NCI-H128 (cell line): ENCODE results near the gene GLP2R.

Source experiments
- DNase-seq: peaks from one replicate; lab custom pipeline; 2025; ENCODE audit not compliant: unreplicated experiment; lab: John Stamatoyannopoulos, UW

Gene GLP2R

DNA sequence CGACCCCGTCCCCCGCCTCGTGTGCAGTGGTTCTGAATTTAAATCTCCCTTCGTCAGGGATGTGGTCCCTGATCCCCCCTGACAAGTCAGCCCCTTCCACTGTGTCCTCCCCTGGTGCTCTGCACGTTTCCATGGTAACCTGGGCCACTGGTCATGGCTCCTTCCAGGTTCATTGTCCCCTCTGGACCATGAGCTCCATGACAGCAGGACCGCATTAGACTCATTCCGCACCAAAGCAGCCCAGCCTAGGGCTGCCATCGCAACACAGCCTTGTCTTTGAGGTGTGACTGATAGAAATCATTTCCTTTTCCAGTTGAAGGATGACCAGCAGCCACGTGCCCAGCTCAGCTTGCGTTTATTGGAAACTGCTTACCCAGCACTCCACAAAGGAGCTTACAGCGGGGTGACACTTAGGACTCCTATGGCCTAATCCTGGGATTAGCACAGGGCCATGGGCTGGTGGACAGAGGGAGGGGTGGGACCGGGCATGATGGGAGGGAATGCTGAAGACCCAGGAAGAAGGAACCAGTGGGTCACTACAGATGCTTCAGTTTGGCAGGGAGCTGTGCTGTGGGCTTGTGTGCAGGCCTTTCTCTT is 71.7 kb downstream of the GLP2R start:
- DNase-seq, result no peak

DNA sequence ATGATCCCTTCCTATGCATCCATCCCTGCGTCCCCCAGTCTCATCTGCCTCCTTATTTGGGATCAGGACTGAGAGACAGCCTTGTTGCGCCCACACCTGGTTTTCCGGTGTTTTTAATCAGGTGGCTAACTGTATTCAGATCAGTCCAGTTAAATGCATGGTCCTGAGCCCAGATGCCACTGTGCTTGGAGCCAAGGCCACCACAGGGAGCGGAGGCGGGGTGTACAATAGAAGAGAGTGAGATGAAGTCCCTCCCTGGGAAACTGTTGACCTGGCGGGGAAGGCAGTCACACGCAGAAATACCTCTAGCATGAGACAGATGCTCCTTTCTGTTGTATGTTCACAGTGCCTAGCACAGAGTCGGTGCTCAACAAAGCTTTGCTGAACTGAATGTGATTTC is 73.1 kb downstream of the GLP2R start:
- DNase-seq, result no peak

DNA sequence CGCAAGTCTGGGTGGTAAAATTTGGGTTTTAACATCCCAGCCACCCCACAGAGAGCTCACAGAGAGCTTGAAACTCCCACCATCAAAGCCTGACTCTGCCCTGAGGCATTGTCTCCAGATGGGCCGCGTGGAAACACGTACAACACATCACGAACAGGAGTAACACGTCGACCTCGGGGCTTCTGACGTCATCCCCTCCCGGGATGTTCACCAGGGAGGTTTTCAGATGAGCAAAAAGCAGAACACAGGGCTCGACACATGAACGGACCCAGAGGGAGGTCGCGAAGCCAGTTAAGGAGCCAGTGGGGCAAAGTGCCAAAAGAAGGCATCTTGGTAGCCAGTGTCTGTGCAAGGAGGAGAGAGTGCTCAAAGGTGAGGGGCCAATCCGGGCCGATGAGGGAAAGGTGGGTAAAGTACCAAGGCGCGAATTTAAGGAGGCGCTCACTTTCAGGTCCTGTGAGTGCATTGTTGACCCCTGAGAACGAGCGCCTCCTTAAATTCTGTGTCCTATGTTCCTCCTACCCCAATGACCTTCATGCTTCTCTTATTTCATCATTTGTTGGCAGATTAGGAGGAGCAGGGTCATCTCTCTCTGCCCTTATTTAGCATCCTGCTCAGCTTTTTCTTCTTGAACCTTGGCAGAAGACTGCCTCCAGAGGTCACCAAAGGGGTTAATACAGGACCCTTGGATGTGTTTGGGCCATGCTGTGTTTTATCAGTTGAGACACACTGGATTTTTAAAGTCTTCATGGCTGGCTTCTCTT is 73.7 kb downstream of the GLP2R start:
- no peak for DNase-seq

DNA sequence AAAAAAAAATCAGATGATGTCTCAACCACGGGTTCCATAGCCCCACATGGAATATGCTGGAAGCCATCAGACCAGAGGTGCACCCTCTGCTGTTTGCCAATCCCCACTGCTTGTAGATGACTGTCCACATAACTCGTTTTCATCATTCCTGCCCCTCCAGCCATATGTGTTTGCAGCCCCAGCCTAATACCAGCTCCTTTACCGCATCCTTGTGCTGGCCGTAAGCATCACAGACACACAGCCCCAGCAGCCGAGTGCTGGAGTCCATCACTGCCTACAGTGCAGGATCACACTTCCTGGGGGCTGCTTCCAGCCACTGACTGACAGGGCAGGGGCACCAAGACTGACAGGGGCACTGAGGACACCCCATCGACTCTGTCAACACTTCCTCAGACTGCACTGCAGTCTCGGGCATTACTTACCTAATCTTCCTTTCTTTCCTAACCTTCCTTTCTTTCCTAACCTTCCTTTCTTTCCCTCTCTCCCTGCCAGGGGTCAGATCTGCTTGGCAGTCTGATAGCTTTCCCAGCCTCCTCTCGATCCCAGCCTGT is 74.4 kb downstream of the GLP2R start:
- no peak for DNase-seq

DNA sequence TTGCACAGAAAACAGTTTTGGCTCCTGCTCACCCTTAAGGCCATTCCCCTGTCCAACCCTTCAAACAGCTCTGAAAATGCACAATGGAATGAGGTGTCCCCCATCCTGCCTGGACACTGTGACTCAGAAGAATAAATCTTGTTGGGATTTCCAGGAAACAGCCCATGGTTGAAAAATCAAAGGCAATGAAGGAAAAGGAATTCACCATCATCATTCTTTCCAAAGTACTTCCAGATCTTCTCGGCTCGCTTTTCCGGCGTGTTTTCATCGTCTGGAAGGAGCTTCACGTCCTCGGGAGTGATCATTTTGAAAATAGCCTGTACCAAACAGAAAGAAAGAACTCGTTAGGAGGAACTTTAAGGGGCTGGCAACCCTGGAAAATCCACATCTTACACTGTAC is 75.1 kb downstream of the GLP2R start:
- DNase-seq, result no peak

DNA sequence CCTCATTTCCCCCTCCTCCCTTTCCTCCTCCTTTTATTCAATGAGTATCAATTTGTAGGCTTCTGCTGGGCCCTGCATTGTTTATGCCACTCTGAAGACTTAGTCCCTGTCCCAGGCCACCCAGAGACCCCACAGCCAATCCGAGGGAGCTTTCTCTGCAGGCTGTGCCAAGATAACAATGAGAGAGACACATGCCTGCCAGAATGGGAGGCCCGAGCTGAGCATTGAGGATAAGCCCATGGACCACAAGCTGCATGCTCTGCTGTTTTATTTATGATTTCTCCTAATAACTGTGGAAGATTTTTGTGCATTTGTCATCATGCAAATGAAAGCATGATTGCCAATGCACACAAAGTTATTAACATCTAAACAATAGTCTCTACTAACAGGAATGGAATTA is 76.4 kb downstream of the GLP2R start:
- DNase-seq, result no peak

DNA sequence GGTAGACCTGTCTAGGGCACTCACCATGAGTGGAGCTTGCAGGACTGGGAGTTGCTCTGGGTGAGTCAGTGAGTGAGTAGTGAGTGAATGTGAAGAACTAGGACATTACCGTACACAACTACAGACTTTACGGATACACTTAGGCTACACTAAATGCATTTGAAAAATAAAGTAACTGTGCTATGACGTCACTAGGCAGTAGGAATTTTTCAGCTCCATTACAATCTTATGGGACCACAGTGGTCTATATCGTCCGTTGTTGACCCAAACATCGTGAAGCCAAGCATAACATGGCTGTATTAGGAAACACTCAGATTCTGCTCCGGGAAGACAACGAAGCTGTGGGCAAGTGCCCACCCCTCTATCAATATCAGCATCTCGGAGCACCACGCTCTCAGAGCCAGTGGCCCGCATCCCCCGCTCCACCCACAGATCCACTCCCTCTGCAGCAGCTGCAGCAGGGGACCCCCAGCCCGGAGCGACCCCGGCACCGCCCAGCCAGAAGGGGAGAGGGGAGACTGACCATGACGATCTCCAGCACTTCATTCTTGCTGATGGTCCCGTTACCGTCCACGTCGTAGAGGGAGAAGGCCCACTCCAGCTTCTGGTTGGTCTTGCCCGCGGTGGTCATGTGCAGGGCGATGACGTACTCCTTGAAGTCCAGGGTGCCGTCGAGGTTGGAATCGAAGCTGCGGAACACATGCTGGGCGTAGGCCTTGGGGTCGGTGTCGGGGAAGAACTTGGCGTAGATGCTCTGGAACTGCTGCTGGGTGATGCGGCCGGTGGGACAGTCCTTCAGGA is 78.8 kb downstream of the GLP2R start:
- no peak for DNase-seq

DNA sequence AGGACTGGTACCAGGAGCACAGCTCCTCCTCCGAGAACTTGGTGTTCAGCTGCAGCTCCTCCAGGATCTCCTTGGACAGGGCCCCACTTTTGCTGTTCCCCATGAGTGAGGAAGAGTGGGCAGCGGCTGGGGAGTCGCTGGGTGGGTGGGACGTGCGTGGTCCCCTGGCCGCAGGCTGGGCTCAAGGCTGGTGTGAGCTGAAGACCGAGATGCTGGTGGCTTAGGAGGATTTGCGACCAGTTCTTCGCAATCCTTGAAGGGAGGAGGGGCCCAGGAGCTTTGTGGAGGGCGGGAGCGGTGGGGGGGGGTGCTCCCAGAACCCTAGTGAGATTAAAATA is 79.3 kb downstream of the GLP2R start, which contains the start of gene RCVRN:
Gene RCVRN, minus strand, starts transcription at position 194 of the 338 bp plus-strand sequence. Its CDS starts 91 bp downstream, at position 103.
- DNase-seq, result no peak

DNA sequence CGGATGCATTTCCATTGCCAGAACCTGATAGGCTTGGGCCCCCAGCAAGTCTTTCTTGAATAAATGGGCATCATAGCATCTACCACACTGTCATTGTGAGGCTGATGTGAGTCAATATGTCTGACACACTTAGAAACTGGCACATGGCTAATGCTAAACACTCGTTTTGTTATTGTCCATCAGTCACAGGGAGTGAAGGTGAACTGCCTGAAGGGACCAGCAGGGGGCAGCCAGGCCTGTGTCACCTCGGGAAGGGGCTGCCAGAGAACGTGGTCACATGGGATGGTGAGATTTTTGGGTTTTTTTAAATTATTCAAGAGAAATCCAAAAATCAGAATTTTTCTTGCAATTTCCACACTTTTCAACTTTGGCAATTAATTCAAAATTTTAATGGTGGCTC is 80.2 kb downstream of the GLP2R start:
- no peak for DNase-seq

DNA sequence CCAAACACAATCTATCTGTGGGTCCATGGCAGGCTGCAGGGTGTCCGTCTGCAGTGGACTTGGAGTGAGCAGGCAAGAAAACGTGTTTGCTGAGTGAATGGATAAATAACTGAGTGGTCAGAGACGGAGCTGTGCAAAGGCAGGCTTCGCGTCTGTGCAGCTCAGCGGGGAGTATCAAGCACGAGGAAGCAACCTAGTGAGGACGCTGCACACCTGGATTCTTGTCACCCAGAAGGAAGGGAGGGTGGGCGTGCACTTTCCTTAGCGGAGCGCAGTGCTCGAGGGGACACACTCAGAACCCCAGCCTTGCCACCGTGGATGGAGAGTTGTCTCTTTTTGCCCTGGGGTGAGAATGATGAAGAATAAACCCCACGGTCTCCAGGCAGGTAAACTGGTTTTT is 80.9 kb downstream of the GLP2R start:
- DNase-seq, result no peak

DNA sequence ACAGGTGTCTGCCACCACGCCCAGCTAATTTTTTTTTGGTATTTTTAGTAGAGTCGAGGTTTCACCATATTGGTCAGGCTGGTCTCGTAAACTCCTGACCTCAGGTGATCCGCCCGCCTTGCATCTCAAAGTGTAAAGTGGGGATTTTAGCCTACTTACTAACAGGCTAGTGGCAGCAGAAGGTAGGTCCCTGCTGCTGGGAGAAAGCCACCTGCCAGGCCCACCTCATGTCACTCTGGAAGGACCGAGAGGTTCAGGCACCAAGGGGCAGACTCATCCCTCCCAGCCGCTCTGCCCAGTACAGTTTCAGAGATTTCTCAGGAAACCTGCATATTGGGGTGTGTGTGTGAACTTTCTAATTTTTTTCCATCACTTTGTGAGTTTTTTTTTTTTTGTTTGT is 81.4 kb downstream of the GLP2R start:
- no peak for DNase-seq

DNA sequence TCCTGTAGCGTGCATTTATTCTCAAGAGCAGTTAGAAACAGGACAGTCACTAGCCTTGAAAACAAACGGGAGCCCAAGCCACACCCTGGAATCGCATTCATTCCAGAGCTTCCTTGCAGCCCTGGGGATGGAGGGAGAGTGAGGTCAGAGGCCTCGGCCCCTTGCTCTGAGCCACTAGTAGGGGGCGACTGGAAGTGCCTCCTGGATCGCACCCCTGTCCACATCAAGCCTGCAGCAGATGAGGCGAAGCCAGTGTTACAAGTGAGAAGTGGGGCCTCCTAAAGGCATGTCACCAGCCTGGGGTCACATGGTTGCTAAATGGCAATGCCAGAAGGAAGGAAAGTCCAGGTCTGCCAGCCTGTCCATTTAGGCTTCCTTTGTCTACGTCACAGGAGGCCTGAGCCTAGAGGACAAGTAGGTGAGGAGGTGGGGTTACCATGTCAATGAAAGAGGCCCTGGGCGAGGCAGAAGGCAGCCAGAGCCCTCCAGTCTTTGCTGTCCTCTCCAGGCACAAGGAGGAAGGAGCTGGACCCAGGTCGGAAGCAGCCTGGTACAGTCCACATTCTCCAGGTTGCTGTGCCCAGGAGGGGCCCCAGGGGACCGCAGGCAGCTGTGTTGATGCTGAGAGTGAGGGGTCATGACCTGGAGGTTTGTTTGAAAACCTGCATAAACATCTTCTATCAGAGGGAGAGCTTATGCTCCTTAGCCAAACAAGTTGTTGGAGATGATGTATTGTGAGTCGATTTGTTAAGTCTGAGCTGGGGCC is 82.3 kb downstream of the GLP2R start:
- no peak for DNase-seq

DNA sequence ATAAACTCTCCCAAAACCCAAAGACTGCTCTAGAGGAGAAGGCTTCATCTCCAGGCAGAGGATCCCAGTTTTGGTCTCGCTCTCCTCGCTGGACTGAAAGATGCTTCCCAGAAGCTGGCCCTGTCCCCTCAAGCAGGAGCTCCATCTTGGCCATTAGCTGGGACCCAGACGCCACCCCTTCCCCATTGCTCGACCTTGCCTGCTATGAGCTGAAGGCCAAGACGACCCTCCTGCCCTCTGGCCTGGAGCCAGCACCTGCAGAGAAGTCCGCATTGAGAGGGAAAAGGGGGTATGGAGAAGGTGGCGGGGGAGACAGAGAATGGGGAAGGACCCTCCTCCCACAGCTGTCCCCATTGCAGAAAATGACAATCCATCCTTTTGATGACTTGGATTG is 82.9 kb downstream of the GLP2R start:
- DNase-seq, result no peak

DNA sequence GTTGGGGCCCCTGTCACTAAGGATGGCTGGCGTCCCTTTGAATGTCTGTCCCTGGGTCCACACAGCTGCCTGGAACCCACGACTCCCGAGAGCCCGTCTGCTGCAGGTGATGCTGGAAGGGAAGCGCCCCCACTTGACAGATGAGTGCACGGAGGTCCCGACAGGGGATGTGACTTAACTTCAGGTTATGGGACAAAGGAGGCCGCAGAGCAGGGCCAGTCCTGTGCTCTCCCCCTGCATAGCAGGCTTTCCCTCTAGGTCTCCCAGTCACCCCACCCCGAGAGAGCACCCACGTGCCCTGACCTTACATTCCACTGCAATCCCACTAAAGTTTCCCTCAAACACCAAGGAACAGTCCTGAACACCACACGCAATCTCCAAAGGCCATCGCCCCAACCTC is 85.4 kb downstream of the GLP2R start:
- no peak for DNase-seq

DNA sequence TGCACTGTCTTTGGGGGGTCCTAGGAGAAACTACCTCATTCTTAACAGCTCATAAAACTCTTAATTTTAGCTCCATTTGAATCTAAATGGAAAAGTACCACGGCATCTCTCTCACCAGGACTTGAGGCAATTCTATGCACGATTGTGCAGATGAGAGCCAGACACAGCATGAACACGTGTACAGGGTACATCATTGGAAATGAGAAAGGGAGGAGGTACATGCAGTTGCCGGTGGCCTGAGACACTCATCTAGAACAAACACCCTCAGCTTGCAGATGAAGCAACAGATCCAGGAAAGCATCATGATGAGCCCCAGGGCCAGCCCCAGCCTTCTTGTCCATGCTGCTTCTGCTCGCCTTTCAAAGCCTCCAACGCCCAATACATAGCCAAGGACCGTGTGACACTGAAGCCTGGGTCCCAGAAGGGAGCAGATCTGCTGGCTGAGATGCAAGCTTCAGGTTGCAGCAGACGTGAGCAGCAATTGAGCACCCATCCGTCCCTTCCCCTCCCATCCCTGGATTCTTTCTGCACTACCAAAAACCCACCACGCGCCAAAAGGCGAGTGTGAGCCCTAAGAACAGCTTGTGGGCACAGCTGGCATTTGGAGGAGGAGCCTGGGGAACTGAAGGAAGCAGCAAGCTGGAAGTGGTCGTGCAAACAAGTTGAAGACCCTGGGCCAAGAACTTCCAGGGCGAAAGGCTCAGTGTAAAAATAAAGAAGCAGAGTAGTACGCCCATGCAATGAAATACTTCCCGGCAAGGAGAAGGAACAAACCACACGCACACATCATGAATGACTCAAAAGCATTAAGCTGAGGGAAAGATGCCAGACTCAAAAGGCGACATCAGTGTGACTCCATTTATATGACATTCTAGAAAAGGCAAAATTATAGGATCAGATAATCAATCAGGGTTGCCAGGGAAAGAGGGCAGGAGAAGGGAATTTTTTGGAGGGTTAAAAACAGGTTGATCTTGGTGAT is 86.7 kb downstream of the GLP2R start:
- DNase-seq, result no peak

DNA sequence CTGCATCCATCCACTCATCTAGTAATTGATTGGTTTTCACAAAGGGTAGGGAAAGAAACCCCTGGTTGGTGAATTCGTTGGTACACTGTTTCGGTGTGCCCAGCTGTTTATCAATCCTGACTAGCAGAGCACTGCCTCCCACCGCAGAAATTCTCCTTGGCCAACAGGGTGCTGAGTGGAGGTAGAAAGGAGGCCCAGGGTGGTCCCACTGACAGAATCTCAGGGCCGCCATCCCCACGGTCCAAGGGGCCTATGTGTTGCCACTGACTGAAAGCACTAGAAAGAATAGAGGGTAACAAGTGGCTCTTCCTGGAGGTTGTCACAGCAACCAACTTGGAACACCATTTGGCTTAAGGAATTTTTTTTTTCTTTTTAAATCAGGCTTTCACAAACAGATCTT is 87.8 kb downstream of the GLP2R start:
- no peak for DNase-seq

DNA sequence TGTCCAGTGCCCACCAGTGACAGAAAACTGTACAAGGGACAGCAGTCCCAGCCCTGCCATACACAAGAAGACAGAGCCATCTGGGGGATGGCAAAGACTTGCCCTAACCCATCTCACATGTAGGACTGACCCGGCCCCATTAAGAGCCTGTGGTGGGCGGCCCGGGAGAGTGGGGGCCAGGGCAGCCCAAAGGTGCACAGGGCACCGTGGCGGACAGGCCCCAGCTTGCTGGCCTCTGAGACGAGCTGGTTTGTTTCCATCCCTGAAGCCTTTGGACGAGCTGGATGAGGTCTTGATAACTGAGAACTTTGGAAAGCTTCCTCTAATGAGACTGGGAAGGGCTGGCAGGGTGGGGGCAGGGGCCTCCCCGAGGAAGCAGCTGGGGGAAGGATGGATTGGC is 90.4 kb downstream of the GLP2R start:
- no peak for DNase-seq

DNA sequence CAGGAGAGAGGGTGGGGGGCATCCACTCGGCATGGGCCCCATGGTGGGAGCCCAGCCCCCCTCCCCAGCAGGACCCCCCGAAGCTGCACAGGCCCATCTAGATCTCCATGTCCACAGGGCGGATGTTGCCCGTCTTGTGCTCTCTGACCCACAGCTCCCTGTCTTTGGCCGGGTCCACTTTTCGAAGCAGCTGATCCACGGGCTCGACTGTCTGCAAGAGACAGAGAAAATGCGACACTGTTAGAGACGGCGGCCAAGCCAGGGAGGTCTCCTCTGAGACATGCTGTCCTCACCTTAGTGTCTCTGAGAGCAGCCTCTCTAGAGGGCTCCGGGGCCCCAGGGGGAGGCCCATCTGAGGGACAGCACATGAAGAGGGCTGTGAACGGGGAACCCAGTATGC is 91.4 kb downstream of the GLP2R start:
- DNase-seq, result no peak

DNA sequence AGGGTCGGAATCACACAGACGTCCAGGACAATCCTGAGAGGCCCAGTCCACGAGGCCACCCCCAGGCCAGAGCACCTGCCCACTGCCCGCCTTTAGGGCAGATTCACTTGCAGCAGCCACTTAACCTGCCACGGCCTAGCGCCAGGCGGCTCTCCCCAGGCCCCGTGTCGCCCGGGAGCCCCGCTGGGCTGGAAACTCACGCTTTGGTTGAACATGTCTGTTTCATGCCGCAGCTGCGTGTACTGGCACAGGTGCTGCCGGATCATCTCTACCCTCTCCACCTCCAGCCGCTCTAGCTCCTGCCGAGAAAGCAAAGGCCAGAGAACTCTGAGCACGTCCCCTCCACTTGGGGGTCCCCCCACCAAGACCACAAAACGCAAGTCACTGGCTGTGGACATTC is 92.1 kb downstream of the GLP2R start:
- no peak for DNase-seq

DNA sequence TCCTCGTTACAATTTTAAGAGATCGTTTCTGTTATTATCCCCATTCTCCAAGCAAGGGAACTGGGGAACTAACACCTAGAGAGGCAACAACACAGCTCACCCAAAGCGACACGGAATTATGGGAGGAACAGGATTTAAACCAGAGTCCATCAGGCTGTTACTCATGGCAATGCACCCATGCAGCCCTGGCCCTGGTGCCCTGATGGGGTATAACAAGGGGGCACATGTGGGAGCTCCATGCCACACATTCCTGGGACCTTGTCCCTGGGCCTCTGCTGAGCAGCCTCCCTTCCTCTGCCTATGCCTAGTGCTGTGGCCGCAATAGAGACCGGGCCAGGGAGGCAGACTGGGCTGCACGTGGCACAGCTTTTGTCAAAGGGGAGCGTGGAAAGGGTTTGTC is 92.6 kb downstream of the GLP2R start:
- DNase-seq, result no peak
